Measurements from ENCODE around the gene MAGI2. TPM values are rescaled to one million over a fixed set of nuclear protein-coding genes. Genes with fewer than 3 reads are reported as not detected.

Gene MAGI2
- total RNA-seq, 1 donor from 2014 or later, result 6.9 TPM

DNA sequence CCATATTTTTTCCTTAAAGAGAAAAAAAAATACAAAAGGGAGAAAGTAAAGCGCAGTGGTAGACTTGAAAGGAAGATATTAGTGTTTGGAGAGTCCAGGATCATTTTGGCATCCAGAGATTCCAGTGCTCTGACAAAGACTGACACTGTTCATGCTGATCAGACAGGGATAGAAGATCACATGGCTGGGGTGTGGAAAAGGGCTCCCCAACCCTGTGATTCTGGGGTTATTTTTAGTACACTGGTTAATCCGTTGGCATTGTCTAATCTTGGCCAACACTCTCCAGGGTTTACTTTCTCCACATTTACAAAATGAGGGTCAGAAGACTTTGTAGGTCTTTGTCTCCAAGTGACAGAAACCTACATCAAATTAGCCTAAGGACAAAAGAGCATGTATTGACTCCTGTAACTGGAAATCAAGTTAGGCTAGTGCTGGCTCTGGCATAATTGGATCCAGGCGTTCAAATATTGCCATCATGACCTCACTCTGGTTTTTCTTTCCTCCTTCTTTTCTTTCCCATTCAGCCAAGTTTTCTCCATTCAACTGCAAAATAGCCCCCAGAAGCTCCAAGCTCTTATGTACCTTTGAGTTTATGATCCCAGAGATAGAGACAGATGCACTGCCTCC lies 1473.3 kb downstream of the MAGI2 start:
- DNase-seq, result no peak

DNA sequence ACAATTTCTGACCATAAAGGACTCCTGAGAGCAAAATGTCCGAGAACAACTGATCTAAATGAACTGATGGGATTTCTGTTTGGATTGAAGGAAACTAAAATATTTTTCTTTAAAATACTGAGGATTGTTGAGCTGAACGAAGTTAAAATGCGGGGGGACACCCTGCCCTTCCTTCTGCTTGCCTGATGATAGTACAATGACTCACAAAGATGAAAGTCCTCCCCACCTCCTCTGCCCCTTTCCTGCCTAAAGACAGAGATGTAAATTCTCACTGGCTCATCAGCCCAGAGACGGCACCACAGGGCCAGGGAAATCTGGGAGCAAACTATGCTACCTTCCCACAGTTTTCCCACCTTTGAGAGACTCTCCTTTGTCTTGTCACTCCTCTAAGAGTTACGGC lies 1474.2 kb downstream of the MAGI2 start:
- DNase-seq, result no peak

DNA sequence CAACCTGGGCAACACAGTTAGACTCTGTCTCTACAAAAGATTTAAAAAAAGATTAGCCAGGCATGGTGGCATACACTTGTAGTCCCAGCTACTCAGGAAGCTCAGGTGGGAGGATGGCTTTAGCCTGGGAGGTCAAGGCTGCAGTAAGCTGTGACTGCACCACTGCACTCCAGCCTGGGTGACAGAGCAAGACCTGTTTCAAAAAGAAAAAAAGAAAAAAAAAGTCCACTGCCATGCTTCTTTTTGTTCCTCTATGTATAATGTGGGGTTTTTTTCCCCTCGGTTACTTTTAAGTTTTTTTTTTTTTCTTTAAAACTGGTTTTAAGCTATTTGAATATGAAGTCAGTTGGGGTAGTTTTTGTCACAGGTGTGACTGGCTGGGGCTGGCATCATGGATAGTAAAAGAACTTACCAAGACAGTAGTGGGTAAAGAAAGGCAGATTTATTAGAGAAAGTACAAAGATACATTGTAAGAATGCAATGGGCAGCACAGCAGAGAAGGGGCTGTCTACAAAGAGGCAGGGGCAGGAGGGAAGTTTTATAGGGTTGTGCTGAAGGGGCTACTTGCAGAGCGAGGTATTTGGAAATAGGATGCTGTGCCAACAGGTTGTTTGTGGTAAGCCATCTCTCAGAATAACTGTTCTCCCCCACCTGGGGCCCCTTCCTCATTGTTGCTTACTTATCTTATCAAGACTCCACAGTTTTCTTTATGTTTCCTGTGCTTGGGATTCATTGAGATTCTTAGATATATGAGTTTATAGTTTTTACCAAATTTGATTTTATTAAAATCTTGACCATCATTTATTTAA lies 1477.6 kb downstream of the MAGI2 start:
- DNase-seq, result no peak

DNA sequence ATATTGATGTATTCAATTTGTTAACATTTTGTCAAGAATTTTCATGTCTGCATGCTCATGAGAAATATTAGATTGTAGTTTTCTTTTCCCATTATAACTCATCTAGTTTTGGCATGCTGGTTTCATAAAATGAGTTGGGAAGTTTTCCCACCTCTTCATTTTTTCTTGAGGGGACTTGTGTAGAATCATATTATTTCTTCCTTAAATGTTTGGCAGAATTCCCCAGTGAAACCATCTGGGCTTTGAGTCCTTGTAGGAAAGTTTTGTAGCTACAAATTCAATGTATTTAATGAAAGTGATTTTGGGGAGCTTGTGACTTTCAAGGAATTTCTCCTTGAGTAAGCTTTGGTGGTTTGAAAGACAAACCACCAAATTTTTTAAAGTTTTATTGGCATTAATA lies 1481.7 kb downstream of the MAGI2 start:
- DNase-seq, result no peak

DNA sequence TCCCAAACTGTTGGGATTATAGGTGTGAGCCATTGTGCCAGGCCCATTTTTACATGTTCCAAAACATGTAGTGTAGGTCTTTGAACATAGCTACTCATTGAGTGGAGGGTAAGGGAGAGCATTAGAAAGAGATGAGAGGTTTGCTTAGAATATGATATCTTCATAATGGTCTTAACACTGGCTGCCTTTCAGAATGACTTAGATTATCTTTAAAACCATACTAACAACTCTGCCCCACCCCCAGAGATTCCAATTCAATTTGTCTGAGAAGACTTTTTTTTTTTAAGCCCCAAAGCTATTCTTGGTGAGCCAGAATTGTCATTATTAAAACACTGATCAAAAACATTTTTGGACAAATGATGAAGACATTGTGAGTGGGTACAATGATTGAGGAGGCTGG lies 1486.0 kb downstream of the MAGI2 start:
- no peak for DNase-seq

Small RNA genes lying within 50 kb of the gene (small RNA-seq; reads per million reads assigned to genes)
- gene RNU6-337P (ENCODE audit: low replicate concordance) (not detected), gene RNU6-530P (ENCODE audit: low replicate concordance) (not detected)

All from skin of body (tissue), 3 donors.